Renal cortical epithelial cell (primary cell): ENCODE data around the gene LLCFC1. TPM values are rescaled to one million over a fixed set of nuclear protein-coding genes. Genes with fewer than 3 reads are reported as not detected.
"Not testable (repeated sequence)": the region's sequence is repeated elsewhere in the genome, so short reads cannot be mapped to it uniquely, and the experiment has no call there.

Source experiments
- DNase-seq: peaks from one replicate; pipeline ENCODE4 v3.0.0-alpha.2; 2011; ENCODE audit warnings: low read depth
- total RNA-seq: library from RNA; depleted of rRNA; stranded (reverse); fragments of >200 nt; gene quantifications from 2 replicates; pipeline ENCODE4 v1.2.3, GENCODE V29; 2014

LLCFC1 gene
- total RNA-seq, 1 donor from 2014 or later: not detected

GRCh38 chr7:142942746-142943145 is 3.5 kb downstream of the LLCFC1 start:
- no peak for DNase-seq

- DNase-seq: no peak
Measured at GRCh38 chr7:142943706-142944268, 4.5 kb downstream of the LLCFC1 start.

GRCh38 chr7:142945001-142945400 is 5.7 kb downstream of the LLCFC1 start:
- DNase-seq: no peak

- no peak for DNase-seq
Measured at GRCh38 chr7:142948603-142949002, 9.3 kb downstream of the LLCFC1 start.

- DNase-seq: no peak
Measured at GRCh38 chr7:142950235-142950634, 11.0 kb downstream of the LLCFC1 start.

- no peak for DNase-seq
Measured at GRCh38 chr7:142954680-142955268, 15.5 kb downstream of the LLCFC1 start.

- DNase-seq: peak; percentile 29
Measured at GRCh38 chr7:142956951-142957623, 17.8 kb downstream of the LLCFC1 start.

GRCh38 chr7:142957723-142958122 is 18.4 kb downstream of the LLCFC1 start:
- DNase-seq: peak; percentile 2

- DNase-seq: no peak
Measured at GRCh38 chr7:142959202-142959601, 19.9 kb downstream of the LLCFC1 start.

- DNase-seq: no peak
Measured at GRCh38 chr7:142960955-142961512, 21.8 kb downstream of the LLCFC1 start.

GRCh38 chr7:142961595-142961972 is 22.3 kb downstream of the LLCFC1 start:
- no peak for DNase-seq

GRCh38 chr7:142961973-142962926 is 23.0 kb downstream of the LLCFC1 start, which contains the start of gene KEL:
KEL (minus strand) TSS chr7:142962363; CDS start chr7:142962206, 157 bp downstream.
- DNase-seq: no peak

GRCh38 chr7:142962991-142963390 is 23.7 kb downstream of the LLCFC1 start:
- no peak for DNase-seq

GRCh38 chr7:142963993-142964392 is 24.7 kb downstream of the LLCFC1 start:
- no peak for DNase-seq

GRCh38 chr7:142964502-142965246 is 25.4 kb downstream of the LLCFC1 start:
- DNase-seq: no peak

GRCh38 chr7:142968229-142968628 is 28.9 kb downstream of the LLCFC1 start:
- no peak for DNase-seq

- DNase-seq: no peak
Measured at GRCh38 chr7:142969183-142969582, 29.9 kb downstream of the LLCFC1 start.

- DNase-seq: no peak
Measured at GRCh38 chr7:142974626-142975025, 35.3 kb downstream of the LLCFC1 start.

- DNase-seq: not testable (repeated sequence)
Measured at GRCh38 chr7:142978402-142978801, 39.1 kb downstream of the LLCFC1 start.

- DNase-seq: no peak
Measured at GRCh38 chr7:142983825-142984224, 44.5 kb downstream of the LLCFC1 start.

GRCh38 chr7:142984297-142984696 is 45.0 kb downstream of the LLCFC1 start:
- no peak for DNase-seq
